PC-3 (cell line): ENCODE results near the gene IL1RN. TPM values are rescaled to one million over a fixed set of nuclear protein-coding genes. Genes with fewer than 3 reads are reported as not detected.

ENCODE experiments used
- ATAC-seq: fragments of 200-7000 bp; cut with Tn5 transposase; 2 replicates; pipeline ENCODE4 v1.9.1; 2020; ENCODE audit warnings: mild to moderate bottlenecking, moderate library complexity
- BruUV-seq: library from RNA; stranded (reverse); fragments of 400-500 nt; replicated peaks from 2 replicates; lab custom pipeline; 2021; lab: Mats Ljungman, UMichigan
- CTCF ChIA-PET: fragments of 300-600 bp; sonication (Branson Sonifier 250); formaldehyde crosslinking; loops from one replicate; lab custom pipeline; 2022; ENCODE audit warnings: antibody characterized with exemption; lab: Charles Lee
- POLR2A ChIA-PET: fragments of 300-600 bp; sonication (Branson Sonifier 250); formaldehyde crosslinking; loops from one replicate; lab custom pipeline; 2022; ENCODE audit warnings: antibody characterized with exemption; ENCODE audit not compliant: unreplicated experiment; lab: Charles Lee
- DNase-seq: peaks from one replicate; pipeline ENCODE4 v3.0.0-alpha.2; 2015
- H2AFZ ChIP-seq: fragments of 300-600 bp; sonication (generic); 2 replicates; pipeline ENCODE4 v1.6.0; 2016; ENCODE audit warnings: antibody characterized with exemption, low read length
- H3F3A ChIP-seq: fragments of 300-600 bp; sonication (generic); one replicate; pipeline ENCODE4 v1.6.0; 2017; ENCODE audit warnings: antibody characterized with exemption, low read length, control low read depth, mild to moderate bottlenecking; ENCODE audit not compliant: unreplicated experiment
- H3K27ac ChIP-seq: fragments of 300-600 bp; sonication (generic); 2 replicates; pipeline ENCODE4 v1.5.1; 2016; ENCODE audit warnings: mild to moderate bottlenecking, low read length
- H3K27me3 ChIP-seq: fragments of 300-600 bp; sonication (generic); 2 replicates; pipeline ENCODE4 v1.6.1; 2016; ENCODE audit warnings: low read length, mixed read lengths
- H3K36me3 ChIP-seq: fragments of 300-600 bp; sonication (generic); 2 replicates; pipeline ENCODE4 v1.6.1; 2016; ENCODE audit warnings: low read depth, mixed run types, low read length, mixed read lengths
- H3K4me1 ChIP-seq: fragments of 300-600 bp; sonication (generic); 2 replicates; pipeline ENCODE4 v1.5.1; 2016; ENCODE audit warnings: low read length; ENCODE audit not compliant: insufficient read depth
- H3K4me2 ChIP-seq: fragments of 300-600 bp; sonication (generic); 2 replicates; pipeline ENCODE4 v1.6.0; 2016; ENCODE audit warnings: low read length
- H3K4me3 ChIP-seq: fragments of 300-600 bp; sonication (generic); 2 replicates; pipeline ENCODE4 v1.5.1; 2016; ENCODE audit warnings: mild to moderate bottlenecking, low read length, mixed read lengths
- H3K79me2 ChIP-seq: fragments of 300-600 bp; sonication (generic); 2 replicates; pipeline ENCODE4 v1.6.1; 2017; ENCODE audit warnings: low read length, mixed read lengths
- H3K9ac ChIP-seq: fragments of 300-600 bp; sonication (generic); 2 replicates; pipeline ENCODE4 v1.6.0; 2016; ENCODE audit warnings: mild to moderate bottlenecking, low read length
- H3K9me2 ChIP-seq: fragments of 300-600 bp; sonication (generic); replicated peaks from 2 replicates; pipeline ENCODE4 v1.6.1; 2016; ENCODE audit warnings: mixed run types, low read length, mixed read lengths
- H3K9me3 ChIP-seq: fragments of 300-600 bp; sonication (generic); 2 replicates; pipeline ENCODE4 v1.6.1; 2016; ENCODE audit warnings: low read length, mixed read lengths
- H4K20me1 ChIP-seq: fragments of 300-600 bp; sonication (generic); 2 replicates; pipeline ENCODE4 v1.6.1; 2016; ENCODE audit warnings: low read length, mixed read lengths
- EZH2 ChIP-seq: fragments of 300-600 bp; sonication (generic); IDR thresholded peaks from one replicate; pipeline ENCODE4 v1.6.1; 2017; ENCODE audit warnings: antibody characterized with exemption, mild to moderate bottlenecking, low read length; ENCODE audit not compliant: unreplicated experiment
- EZH2phosphoT487 ChIP-seq: fragments of 300-600 bp; sonication (generic); IDR thresholded peaks from 2 replicates; pipeline ENCODE4 v1.6.1; 2018; ENCODE audit warnings: mild to moderate bottlenecking, antibody characterized with exemption, low read length, borderline replicate concordance
- intact Hi-C: fragments of 100-400 bp; cut with micrococcal nuclease; formaldehyde crosslinking; loops from 2 replicates; pipeline ENCODE4 v1.9.0; 2023
- total RNA-seq: library from RNA; depleted of rRNA; stranded (reverse); fragments of >200 nt; gene quantifications from 2 replicates; pipeline ENCODE4 v1.2.3, GENCODE V29; 2014
- TF ChIP-seq, protein P1 (sequence below): fragments of 300-600 bp; sonication (generic); conservative IDR thresholded peaks from 2 replicates; pipeline ENCODE4 v1.5.1; 2017; ENCODE audit warnings: antibody characterized with exemption, low read depth, mild to moderate bottlenecking, low read length

The IL1RN gene
- total RNA-seq, 1 experiment from 2014 or later = 1.3 TPM

DNA sequence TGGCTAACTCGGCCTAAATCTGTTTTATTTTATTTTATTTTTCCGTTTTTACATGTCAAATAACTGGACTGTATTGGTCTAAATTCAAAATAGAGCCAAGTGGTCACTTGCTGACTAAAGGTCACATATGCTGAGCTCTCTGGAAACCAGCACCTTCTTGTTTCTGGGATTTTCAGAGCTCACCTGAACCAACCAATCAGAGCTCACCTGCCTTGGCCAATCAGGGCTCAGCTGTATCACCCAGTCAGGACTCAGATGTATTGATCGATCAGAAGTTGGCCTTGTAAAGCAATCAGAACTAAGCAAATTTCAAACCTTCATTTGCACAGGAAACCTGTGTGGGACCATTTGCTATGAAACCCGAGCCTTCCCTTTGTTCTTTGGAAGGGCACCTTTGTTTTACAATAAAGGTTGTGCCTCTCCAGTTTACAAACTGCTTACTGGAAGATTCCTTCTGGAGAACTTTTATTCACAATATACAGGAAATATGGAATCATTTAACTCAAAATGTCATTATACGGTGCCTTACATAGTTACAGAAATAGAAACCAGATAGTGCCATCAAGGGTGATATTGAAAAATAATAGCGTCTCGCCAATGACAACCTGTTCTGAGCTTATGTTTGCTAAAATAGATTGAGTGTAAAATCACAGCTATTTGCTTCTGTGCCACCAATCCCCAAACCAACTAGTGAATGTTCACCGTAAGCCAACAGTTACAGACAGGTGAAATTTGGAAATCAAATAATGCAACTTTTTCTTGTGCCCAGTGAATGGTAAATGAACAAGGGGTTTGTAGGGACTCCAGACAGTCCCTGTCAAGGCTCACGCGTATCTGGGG is 29.1 kb downstream of the IL1RN start:
- Histone ChIP-seq H3K79me2 (peaks cover 28% of the 10 kb centered on the region), H2AFZ (peak overlapping the region; percentile 78), H3K4me1 (peaks cover 30% of the 10 kb centered on the region), H4K20me1 (no peaks in the 10 kb centered on the region), H3K27ac (peak overlapping the region; percentile 61), H3F3A (no peaks in the 10 kb centered on the region), H3K4me3 (peak overlapping the region; percentile 59), H3K9ac (peak overlapping the region; percentile 60), H3K4me2 (peak overlapping the region; percentile 81), H3K36me3 (no peaks in the 10 kb centered on the region), H3K9me3 (no peaks in the 10 kb centered on the region), H3K27me3 (no peaks in the 10 kb centered on the region), H3K9me2 (no peaks in the 10 kb centered on the region)
- DNase-seq (peak; percentile 28), ATAC-seq (no peak)
- POLR2A ChIA-PET = interaction anchor here (0.6 kb wide), 3 partner anchors 17 to 1988 kb away, joined by 3 read pairs; no protein-coding TSS in a partner anchor
- TF ChIP-seq EZH2 (no peak), EZH2phosphoT487 (no peak)
- TF ChIP-seq, protein P1, sequence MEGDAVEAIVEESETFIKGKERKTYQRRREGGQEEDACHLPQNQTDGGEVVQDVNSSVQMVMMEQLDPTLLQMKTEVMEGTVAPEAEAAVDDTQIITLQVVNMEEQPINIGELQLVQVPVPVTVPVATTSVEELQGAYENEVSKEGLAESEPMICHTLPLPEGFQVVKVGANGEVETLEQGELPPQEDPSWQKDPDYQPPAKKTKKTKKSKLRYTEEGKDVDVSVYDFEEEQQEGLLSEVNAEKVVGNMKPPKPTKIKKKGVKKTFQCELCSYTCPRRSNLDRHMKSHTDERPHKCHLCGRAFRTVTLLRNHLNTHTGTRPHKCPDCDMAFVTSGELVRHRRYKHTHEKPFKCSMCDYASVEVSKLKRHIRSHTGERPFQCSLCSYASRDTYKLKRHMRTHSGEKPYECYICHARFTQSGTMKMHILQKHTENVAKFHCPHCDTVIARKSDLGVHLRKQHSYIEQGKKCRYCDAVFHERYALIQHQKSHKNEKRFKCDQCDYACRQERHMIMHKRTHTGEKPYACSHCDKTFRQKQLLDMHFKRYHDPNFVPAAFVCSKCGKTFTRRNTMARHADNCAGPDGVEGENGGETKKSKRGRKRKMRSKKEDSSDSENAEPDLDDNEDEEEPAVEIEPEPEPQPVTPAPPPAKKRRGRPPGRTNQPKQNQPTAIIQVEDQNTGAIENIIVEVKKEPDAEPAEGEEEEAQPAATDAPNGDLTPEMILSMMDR = no peak
- BruUV-seq = TSS peak; percentile 49
- CTCF ChIA-PET = interaction anchor here (0.6 to 1.8 kb wide), 3 partner anchors 18 to 77 kb away, joined by 3 to 5 read pairs (median 3); no protein-coding TSS in a partner anchor
- intact Hi-C loops = loop anchor here (1.0 to 5.0 kb wide), 2 partner anchors 18 to 736 kb away; partner anchors contain the start of gene ACTR3

DNA sequence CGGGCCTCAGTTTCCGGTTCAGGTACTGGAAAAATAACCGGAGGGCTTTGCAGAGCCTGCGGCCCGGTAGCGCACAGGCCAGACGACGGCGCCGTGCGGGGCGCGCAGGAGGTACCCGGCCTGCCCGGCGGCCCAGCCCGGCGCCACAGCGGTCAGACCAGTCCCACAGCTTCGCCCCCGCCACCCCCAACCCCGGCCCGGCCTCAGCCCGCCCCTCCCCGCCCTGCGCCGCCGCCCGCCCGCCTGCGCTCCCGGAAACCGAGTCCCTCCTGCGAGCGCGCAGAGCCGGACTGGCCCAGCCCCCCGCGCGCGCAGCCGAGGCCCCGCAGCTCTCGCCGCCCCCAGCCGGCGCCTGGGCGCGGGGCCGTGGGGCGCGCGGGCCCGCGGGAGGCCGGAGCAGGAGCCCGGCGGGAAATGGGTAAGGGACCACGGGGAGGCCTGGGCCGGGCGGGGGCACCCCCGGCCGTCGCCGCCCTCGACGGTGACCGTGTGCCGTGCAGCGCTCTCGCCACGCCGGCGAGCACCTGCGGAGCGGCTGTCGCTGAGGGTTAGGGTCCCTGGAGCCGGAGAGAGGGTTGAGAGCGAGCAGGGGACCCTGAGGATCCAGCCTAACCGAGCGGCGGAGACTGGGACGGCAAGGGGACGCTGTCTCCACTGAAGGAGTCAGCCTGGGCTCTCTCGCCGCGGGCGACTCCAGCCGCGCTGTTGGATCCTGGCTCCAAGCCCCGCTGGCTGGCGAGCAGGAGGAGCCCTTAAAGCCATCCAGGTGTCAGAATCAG is 29.9 kb downstream of the IL1RN start:
- Histone ChIP-seq H3K9me2 (no peaks in the 10 kb centered on the region), H3K9ac (peak overlapping the region; percentile 95), H3K27ac (peak overlapping the region; percentile 90), H2AFZ (peak overlapping the region; percentile 89), H3K4me3 (peak overlapping the region; percentile 83), H3K4me1 (peaks cover 30% of the 10 kb centered on the region), H3K36me3 (no peaks in the 10 kb centered on the region), H4K20me1 (no peaks in the 10 kb centered on the region), H3K79me2 (peaks cover 28% of the 10 kb centered on the region), H3K9me3 (no peaks in the 10 kb centered on the region), H3F3A (no peaks in the 10 kb centered on the region), H3K27me3 (no peaks in the 10 kb centered on the region), H3K4me2 (peak overlapping the region; percentile 99)
- DNase-seq (peak; percentile 75), ATAC-seq (peak; percentile 60)
- TF ChIP-seq, protein P1 = no peak
- TF ChIP-seq EZH2phosphoT487 = no peak
- no peak for TF ChIP-seq EZH2
- POLR2A ChIA-PET = interaction anchor here (0.5 to 0.6 kb wide), 3 partner anchors 19 to 1989 kb away, joined by 3 to 6 read pairs (median 3); no protein-coding TSS in a partner anchor
- CTCF ChIA-PET = interaction anchor here (0.6 to 1.8 kb wide), 2 partner anchors 19 to 78 kb away, joined by 3 to 5 read pairs; no protein-coding TSS in a partner anchor
- intact Hi-C loops = loop anchor here (5.0 kb wide), 1 partner anchor 735 kb away; the partner anchor contains the start of gene ACTR3
- BruUV-seq = no TSS peak
